Esophagus squamous epithelium (tissue), 4 donors: ENCODE measurements around the gene SAGE1.

ENCODE experiments used
- CTCF ChIP-seq, 6 experiments: fragments of 450-650 bp in 4 of 6; fragments of 200-600 bp in 2 of 6; sonication (generic) in 2 of 6; IDR thresholded peaks; one replicate each; pipeline ENCODE4 v1.5.1; 2016 to 2019; ENCODE audit warnings: antibody characterized with exemption in 6 of 6, mild to moderate bottlenecking in 4 of 6, moderate library complexity in 4 of 6
- POLR2A ChIP-seq, 4 donors: fragments of 450-650 bp; IDR thresholded peaks; one replicate each; pipeline ENCODE4 v1.6.1; 2017; ENCODE audit warnings: antibody characterized with exemption in 4 of 4, mild to moderate bottlenecking in 4 of 4, moderate library complexity in 3 of 4

- TF ChIP-seq CTCF (IDR thresholded peaks at IDR 0.05) (no peak), POLR2A (IDR thresholded peaks at IDR 0.05) (no peak)
Observed at GRCh38 chrX:135951291-135951690, 57.8 kb downstream of the SAGE1 start.
